Fibroblast of upper back skin (primary cell): ENCODE results near the gene SPINK6.

Experiments
- DNase-seq: peaks from one replicate; pipeline ENCODE4 v3.0.0-alpha.2; 2013

The SPINK6 gene

DNA sequence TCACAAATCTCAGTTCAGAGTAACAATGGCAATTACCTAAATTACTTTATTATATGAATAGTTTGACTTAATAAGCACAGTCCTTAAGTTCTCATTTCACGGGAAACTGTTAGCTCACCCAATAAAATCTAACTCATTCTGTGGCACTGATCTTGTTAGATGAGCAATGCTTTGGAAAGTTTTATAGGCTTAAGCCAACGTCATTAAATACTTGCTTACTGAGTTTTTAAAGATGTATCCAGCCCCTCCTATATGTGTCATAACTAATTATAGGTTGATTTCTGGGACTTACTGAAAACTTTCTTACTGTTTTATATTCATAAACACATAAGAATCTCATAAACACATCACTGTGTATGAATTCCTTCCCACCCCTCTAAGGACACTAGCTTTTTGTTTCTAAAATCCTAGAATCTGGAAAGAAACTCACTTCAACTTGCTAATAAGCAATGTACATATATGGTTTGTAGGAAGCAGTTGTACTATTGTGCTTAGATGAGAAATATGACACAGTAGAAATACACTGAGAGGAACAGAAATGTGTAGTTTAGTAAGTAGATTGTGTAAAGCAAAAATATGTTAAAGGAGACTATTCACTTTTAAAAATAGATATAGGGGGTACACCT is 21.4 kb downstream of the SPINK6 start:
- DNase-seq = no peak

DNA sequence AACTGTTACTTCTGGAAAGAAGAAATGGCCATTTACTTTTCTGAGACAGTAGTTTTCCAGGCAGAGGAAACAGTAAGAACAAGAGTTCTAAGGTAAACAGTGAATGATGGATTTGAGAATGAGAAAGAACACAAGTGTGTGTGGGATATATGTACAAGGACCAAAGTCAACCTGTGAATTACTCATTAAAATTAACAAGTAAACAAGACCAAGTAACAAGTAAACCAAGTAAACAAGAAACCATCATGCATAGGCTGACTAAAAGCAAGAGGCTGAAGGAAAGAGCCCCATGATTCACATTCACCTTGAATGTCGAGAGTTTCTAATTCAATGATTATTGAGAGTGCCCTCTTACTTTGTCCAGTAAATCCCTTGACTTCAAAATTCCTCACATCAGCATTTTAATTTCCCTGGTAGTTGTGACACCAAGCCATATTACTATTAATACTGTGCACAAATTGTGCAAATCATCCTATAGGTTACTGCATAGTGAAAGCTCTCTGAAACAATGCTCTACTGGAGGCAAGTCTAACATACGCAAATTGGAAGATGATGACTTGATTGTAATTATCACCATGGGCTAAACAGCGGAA is 25.6 kb downstream of the SPINK6 start:
- DNase-seq = no peak

GRCh38 chr5:148229840-148230239 is 27.0 kb downstream of the SPINK6 start:
- DNase-seq = no peak

DNA sequence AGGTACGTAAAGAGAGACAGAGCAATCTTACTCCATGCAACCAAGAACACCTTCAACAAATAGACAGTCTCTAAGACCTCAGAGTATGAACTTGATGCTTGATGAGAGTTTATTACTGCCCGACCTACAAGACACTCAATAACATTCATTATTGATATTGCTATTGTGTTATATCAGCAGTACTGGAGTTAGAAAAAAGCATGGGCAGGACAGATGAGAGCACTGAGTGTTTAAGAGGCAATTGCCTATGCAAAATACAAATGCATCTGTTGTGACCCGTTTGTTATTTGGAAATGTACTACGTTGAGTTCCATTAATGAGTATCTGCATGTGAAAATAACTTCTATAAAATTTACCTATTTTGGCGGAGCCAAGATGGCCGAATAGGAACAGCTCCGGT is 27.4 kb downstream of the SPINK6 start:
- no peak for DNase-seq

DNA sequence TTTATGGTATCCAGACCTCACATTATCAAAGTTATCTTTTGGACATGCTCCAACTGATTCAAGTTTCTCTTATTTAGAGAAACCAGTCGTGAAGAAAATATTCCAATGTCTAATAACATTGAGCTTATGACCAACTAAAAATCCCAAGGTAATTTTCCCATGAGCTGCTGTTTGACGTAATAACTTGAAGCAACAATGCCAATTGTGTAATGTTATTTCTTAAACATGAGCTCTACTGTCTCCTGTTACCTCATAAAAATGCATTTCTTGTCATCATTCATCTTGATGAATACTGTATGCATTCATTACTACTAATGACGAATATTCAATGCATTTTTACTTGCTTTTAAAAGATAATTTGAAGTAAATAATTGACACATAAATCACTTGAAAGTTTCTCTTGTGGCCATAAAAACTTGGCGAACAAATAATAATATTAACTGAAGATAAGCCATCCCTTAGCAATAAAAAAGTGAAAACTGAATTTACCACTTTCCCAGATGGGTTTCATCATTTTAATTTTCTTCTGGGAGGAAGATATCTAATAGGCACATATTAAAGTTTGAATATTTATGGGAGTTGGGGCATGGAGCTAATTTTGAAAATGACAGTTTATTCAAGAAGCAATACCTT is 35.1 kb downstream of the SPINK6 start:
- DNase-seq = no peak

DNA sequence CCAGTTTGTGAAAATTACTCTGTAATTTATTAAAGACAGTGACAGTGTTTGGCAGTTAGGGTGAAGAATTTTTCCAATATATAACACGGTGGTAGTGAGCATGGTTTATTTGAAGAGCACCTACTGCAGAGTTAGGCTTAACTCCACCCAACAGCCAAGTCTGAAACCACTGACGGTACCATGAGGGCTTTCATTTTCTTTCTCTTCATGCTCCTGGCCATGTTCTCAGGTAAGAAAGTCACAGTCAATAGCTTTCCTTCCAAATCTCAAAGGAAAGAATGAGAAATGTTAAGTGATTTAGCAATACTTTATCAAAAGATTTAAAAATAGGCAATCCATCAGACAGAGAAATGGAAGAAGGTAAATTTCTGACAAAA is 35.6 kb downstream of the SPINK6 start, which contains the start of gene MARCOL:
Gene MARCOL (plus strand): TSS at position 108 of the 377 bp plus-strand sequence. CDS start 73 bp downstream, at position 181.
- no peak for DNase-seq

DNA sequence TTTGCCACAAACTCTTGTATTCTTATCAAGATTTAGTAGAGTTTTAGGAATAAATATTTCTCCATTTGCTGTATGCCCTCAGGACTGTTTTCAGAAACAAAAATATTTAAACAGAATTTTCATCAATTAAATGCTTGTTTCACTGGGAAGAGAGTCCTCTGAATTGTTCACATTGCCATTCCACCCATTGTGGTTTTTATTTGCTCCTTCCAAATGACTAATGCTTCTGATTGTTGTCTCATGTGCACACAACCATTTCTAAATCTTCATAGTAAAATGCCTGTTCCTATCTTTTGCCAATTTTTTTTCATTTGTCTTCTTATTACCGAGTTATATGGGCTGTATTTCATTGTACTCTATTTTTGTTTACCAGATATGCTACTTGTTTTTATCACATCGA is 46.1 kb downstream of the SPINK6 start:
- DNase-seq = no peak

DNA sequence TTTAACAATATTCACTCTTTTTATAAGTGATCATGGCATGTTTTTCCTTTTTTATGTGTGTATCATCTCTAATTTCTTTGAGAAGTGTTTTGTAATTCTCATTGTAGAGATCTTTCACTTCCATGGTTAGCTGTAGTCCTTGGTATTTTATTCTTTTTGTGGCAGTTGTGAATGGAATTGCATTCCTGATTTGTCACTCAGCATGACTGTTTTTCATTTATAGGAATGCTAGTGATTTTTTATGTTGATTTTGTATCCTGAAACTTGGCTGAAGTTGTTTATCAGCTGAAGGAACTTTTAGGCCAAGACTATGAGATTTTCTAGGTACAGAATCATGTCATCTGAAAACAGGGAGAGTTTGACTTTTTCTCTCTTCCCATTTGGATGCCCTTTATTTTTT is 52.6 kb downstream of the SPINK6 start:
- no peak for DNase-seq

- DNase-seq = no peak
Observed at GRCh38 chr5:148259288-148259687, 56.4 kb downstream of the SPINK6 start.

DNA sequence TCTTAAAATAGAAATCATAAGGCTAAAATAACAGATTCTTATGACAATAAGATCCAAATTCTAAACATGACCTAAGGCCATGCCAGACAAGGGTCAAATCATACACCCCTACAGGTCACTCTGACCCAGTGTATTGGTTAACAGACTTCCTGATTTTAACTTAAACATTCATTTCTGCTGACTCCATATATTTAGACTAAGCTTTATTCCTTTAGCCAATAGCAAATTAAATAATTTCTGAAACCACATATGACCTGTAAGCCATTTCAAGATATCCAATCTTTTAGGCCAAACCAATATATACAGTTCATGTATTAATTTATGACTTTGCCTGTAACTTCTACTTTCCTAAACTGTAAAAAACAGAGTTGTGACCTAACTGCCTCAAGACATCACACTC is 58.4 kb downstream of the SPINK6 start:
- DNase-seq = no peak
